Activated CD4-positive, CD25-positive, alpha-beta regulatory T cell (primary cell): ENCODE results near the gene EMC8.
"Not testable (repeated sequence)": the region's sequence is repeated elsewhere in the genome, so short reads cannot be mapped to it uniquely, and the experiment has no call there.

Experiments used
- DNase-seq, 4 experiments: peaks; one replicate each; lab custom pipeline; 2025; lab: John Stamatoyannopoulos, UW

The EMC8 gene

DNA sequence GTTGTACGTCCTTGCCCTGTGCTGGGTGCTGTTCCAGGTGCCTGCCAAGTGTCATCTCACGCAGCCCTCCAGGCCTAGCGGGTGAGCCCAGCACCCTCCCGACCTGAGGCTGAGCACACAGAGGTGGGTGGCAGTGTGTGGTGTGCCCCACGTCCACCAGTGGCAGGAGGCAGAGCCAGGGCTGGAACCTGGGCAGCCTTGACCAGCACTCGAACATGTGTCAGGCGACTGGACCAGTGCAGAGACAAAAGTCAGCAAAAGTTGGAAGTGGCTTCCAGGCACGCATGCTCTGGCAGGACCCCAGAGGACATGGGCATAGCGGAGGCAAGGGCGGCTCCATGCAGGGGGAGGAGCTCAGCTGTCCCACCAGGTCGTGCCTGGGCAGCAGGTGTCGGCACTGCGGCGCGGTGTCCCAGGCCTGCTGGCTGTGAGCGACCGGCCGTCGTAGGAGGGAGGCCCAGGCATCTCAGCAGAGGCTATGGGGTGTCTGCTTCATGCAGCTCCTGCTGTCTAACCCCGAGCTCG is 35.9 kb upstream of the EMC8 start:
- no peak for DNase-seq

DNA sequence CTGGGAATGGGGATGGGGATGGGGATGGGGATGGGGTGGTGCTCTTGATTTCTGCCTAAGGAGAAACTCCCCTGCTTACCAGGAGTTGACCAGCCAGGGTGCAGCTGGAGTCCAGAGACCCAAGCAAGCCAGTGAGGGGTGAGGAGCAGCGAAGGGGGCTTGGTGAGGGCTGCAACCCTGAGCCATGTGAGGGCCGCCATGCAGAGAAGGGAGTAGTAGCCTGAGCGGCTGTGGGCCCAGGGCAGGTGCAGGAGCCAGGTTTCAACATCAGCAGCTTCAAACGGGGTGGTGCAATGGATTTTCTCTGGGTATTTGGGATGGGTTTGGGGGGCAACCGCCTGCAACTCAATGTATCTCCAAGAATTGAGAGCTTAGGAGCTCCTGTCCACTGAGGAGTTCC is 35.4 kb upstream of the EMC8 start:
- DNase-seq: no peak

DNA sequence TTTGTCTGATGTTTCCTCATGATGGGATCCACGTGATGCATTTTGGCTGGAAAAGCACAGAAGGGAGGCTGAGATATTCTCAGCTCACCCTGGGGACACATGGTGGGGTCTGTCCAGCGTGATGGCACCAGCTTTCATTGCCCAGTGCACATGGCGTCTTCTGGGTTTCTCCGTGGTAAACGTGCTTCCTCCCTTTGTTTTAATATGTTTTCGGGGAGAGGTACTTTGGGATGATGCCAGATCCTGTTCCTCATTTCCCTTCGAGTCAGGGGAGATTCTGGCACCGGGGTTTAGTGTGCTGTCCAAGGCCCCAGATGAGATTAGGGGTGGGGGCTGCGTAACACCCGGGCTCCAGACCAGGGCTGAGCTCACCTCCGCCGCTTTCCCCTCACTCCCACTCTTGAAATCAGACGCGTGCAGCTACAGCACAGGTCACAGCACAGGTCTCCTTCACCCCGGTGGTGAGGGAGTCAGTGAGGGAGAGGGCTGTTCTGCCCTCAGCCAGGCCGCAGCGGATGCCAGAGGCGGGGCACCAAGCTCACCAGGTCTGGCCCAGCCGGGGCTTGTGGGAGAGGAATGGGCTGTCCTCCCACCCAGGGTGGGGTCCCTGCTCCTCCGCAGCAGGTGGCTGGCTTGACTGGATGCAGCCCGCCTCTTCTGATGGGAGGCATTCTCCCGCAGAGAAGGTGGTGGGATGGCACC is 34.0 kb upstream of the EMC8 start:
- no peak for DNase-seq

DNA sequence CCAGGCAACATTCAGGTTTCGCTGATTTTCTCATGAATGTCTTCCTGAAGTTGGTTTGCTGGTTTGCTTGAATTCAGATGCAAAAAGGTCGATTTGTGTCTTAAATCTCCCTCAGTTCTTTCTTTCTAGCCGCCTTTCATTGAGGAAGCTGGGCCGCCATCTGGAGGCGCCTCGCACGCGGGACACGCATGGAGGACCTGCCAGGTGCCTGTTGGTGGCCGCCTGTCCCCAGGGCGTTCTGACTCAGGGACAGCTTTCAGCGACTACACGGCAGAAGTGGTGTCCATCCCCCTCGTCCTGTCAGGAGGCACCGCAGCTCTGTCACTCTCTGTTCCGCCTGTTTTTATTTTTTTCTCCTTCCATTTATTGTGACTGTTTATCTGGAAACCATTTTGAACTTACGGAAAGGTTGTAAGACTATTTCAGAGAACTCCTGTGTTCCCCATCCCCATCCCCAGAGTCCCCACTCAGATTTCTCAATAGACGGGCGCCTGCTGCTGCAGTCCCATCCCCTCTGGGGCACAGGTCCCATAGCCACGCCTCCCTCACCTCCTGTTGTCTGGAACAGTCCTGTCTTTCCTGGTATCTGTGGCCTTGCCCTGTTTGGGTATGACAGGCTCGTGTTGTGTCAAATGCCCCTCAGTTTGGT is 33.4 kb upstream of the EMC8 start:
- DNase-seq: no peak

DNA sequence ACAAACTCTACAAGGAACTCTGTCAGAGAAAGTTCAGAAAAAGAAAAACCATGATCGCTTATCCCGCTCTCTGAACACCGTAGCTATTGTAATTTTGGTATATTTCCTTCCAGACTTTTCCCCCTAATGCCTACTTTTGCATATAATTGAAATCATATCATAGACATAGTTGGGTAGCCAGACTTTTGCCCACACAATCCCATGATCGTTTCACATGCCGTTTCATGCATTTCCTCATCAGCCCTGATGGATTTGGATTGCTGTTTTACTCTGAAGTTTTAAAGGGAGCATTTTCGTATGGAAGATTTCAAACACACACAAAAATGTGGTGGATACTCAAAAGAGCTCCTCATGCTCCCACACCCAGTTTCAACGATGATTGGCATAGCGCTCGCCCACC is 31.5 kb upstream of the EMC8 start:
- DNase-seq: no peak

DNA sequence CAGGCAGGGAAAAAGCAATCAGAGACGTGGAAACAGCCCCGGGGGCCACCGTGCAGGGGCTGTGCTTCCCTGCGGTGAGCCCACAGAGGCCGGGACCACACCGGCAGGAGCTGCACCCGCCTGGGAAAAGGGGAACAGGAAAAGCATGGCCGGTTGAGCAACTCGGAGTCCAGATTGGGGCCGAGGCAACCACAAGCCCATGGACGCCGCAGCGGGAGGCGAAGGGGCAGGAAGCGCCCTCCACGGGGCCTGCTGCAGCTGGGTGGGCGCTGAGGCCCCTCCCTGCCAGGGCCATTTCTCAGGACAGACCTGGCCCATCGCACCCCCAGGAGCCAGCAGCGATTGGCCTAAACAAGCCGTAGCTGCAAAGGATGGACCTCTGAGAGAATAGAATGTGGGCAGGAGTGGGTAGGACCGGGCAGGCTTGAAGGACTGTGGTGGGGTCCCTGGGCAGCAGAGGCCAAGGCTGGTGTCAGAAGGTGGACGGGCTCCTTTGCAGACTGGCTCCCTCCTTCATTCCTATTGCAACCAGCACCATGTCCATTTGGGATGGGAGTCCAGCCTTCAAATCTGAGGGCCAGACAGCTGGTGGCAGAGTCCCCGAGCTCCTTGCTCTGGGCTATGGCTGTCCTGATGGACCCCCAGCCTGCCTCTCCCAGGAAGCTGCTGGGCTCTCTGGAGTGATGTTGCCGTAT is 30.6 kb upstream of the EMC8 start:
- DNase-seq: no peak

DNA sequence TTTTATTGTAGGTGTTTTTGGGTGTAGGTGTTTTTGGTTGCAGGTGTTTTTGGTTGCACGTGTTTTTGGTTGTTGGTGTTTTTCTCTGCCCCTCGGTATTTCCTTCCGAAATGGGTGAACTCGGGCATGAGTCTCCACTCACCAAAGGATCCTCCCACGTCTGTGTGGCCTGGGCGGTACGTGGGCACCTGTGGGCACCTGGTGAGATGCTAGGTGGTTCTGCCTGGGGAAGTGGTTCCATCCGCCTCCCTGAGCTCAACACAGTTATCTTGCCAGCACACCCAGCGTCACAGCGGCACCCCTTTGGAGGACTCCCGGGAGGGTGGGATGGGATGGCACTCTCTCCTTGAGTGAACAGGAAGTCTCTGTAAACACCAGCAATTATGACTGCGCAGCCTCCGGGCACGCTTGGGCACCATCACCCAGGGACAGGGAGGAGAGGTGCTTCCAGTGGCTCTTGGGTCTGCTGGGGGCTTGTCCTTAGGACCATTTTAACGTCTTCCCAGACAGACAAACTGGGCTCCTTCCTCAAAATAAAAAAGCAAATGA is 29.9 kb upstream of the EMC8 start:
- DNase-seq: no peak

DNA sequence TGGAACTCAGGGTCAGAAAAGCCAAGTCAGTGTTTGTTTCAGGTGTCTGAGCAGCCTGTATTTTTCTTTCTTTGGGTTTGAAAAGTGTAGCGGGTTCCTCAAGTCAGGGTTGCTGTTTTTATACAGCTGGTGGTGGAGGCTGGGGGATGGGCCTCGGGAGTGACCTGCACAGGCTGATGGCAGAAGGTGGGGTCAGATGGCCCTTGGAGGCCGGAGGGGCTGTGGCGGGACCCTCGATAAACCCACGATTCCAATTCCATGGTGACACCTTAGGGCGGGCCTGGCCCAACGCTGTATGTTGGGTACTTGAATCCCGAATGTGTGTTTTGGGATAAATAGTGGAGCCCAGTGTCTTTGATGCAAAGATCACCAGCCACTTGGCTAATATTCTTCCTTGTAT is 28.8 kb upstream of the EMC8 start:
- no peak for DNase-seq

DNA sequence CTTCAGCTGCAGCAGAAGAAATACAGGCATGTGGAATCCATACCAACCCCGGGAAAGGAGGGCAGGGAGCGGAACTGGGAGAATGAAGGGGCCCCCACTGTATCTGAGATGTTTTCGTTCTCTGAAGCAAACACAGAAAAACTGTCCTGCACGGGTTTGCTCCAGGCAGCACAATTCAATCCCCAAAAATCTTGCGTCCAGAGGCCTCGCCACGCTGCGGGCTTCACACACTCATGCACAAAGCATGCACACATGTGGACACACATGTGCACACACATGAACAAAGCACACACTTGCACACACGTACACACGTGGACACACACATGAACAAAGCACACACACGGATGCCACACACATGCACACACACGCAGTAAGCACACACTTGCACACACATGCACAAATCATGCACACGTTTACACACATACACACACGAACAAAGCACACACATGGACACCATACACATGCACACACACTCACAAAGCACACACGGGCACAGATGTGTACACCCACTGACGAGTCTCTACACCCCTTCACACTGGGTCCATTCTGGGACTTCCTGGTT is 27.4 kb upstream of the EMC8 start:
- DNase-seq: no peak

DNA sequence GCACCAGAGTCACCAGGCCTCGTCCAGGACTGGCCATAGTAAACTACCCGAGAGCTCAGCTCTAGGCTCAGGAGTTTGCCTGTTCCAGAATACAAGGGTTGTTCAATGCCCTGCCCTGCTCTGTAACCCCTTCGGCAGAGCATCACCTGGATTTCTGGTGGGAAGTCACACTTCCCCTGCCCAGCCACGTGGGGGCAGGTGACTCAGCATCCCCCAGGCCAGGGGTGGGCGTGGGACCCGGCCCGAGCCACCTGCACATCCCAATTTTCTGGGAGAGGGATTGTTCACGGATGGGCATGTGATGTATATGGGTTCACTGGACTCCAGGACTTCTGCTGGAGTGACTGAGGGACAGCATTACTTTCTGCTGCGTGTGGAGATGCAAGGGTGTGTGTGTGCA is 26.0 kb upstream of the EMC8 start:
- no peak for DNase-seq

DNA sequence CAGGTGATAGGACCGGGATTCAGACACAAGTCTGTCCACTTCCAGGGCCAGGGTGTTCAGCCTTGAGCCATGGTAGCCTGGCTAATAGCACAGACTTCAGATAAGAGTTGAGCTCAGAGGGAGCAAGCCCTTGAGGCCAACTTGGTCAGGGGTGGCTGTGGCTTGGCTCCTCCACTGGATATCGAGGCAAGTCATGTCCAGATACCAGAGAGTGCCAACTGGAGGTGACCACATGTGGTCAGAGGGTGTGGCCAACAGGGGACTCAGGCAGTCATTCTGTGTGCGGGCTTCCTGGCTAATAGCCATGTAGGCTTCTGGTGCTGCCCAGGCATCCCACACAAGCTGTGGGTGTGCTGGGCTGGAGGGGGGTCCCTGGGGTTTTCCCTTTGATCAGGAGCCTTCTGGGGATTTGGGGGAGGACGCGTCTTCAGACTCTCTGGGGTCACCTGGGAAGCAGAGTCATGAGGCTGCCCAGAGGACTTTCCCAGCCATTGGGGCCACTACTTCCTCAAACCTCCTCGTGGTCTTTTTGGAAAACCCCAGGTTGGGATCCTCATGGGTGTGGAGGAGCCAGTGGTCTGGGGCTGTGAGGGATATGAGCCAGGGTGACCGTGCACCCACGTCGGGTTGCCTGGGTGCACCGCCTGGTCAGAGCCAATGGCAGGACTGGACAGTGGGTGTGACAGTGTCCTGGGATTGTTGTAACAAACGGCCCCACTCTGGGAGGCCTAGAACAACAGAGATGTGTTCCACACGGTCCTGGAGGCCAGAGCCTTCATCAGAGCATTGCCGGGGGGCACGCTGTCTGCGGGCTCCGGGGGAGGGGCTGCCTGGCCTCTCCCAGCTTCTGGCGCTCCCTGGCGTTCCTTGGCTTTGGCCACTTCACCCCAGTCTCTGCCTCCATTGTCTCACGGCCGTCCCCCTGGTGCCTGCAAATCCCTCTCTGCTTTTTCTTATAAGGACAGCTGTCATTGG is 25.1 kb upstream of the EMC8 start:
- no peak for DNase-seq

DNA sequence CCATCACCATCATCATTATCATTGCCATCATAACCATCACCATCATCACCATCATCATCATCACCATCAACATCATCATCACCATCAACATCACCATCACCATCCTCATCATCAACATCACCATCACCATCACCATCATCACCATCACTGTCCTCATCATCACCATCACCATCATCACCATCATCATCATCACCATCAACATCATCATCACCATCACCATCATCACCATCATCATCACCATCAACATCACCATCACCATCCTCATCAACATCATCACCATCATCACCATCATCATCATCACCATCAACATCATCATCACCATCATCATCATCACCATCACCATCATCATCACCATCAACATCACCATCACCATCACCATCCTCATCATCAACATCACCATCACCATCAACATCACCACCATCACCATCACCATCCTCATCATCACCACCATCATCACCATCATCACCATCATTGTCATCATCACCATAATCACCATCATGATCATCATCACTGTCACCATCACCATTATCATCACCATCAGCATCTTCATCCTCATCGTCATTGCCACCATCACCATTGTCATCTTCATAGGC is 24.1 kb upstream of the EMC8 start:
- DNase-seq: no peak

DNA sequence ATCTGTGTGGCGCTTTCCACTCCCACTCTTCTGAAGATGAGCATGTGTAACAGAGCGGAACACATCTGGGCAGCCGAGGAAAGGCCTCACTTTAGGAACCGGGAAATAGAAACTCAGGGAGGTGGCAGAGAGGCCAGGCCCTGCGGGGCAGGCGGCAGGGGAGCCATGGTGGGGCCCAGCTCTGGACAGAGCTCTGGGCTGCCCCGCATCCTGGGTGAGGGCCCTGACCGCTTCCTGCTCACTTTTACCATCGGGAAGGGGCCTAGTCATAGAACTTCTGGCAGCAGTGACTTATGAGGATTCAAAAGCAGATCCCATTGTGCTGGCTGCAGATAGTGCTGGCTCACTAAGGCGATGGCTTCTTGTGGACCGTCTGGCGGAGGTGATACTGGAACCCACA is 22.8 kb upstream of the EMC8 start:
- no peak for DNase-seq

DNA sequence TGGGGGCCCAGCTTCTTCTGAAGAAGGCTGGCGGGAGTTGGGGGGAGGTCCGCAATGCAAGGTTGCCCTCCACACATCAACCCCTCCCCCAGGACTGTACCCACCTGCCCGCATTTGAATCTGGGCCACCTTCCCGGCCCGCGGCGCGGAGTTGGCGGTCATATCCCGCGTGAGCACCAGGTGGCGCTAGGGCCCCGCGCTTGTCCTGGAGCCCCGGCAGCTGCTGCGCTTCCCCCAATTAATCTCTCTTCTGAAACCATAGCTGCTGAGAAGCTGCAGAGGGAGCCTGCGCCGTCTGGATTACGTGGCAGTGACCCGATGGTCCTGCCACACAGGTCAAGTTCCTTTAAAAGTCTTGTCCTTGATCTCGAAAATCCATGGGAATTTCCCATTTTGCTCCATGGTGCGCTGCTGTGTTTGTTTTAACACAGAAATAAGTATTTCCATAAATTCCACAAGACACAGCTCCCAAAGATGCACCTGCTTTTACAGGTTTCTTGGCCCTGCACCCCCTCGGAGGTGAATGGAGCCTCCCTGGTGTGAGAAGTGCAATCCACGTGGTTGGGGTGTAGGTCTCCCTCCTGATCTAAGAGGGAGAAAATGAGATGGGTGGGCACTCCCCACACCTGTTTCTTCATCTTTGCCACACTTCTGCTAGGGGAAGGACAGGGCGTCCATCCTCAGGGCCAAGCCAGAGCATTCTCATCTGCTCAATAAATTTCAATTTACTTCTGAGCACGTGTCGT is 22.2 kb upstream of the EMC8 start:
- peak; percentile 49 to 75 (median 60) for DNase-seq

DNA sequence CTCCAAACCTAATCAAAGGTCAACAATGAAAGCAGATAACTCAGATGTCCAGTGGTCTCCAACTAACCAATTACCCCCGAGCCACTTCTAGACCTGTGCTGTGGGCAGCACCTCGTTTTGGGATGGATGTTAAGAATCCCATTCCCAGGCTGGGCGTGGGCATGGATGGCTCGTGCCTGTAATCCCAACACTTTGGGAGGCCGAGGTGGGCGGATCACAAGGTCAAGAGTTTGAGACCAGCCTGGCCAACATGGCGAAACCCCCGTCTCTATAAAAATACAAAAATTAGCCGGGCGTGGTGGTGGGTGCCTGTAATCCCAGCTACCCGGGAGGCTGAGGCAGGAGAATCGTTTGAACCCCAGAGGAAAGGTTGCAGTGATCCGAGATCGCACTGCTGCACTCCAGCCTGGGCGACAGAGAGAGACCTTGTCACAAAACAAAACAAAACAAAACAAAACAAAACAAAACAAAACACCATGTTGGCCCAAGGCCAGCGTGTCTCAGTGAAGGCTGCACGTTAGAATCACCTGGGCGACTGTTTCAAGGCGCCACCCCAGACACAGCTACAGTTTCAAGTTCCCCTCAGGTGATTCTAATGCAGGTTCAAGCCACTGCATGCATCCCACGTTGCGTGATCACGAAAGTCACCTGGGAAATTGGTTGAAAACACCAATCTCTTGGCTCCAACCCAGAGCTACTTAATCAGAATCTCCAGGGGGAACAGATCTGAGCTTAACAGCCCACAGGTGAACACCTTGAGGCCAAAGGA is 21.4 kb upstream of the EMC8 start:
- no peak for DNase-seq

DNA sequence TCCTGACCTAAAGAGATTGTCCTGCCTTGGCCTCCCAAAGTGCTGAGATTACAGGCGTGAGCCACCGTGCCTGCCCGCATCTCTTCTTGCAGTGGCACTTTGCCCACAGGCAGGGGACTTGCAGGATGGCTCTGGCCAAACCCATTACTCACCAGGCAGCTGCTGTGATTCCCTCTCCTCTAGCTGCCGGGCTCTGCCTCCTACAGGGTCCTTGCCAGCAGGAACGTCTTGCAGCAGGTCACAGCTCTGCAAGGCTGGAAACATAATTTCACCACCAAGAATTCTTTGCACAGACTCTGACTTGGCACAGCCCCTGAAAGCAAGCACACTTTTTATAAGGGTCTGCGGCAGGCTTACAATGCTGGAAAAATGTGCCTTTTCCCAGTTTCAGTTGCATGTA is 20.4 kb upstream of the EMC8 start:
- DNase-seq: no peak

DNA sequence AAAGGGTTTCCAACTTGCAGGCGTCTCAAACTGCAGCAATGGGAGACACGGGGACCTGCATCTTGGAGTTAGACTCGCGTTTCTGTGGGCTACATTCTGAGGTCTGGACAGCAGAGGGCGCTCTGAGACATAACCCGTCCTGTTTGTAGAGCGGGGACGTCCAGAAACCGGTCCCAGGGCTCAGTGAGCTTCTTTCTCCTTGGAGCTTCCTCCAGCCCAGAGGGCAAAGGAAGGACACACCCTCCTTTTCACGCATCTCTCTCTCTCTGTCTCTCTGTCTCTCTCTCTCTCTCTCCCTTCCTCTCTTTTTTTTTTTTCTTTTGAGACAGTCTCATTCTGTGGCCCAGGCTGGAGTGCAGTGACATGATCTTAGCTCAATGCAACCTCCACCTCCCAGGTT is 19.9 kb upstream of the EMC8 start:
- DNase-seq: peak; percentile 55 to 83 (median 66)

DNA sequence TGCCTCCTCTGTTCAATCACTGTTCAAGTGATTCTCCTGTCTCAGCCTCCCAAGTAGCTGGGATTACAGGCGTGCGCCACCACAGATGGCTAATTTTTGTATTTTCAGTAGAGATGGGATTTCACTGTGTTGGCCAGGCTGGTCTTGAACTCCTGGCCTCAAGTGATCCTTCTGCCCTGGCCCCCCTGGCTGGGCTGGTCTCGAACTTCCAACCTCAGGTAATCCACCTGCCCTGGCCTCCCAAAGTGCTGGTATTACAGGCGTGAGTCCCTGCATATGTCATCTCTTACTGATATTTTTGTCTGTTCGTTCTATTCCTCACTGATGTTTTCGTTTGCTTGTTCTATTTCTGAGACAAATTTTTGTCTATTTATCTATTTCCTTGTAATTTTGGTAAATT is 17.9 kb upstream of the EMC8 start:
- not testable (repeated sequence) for DNase-seq

DNA sequence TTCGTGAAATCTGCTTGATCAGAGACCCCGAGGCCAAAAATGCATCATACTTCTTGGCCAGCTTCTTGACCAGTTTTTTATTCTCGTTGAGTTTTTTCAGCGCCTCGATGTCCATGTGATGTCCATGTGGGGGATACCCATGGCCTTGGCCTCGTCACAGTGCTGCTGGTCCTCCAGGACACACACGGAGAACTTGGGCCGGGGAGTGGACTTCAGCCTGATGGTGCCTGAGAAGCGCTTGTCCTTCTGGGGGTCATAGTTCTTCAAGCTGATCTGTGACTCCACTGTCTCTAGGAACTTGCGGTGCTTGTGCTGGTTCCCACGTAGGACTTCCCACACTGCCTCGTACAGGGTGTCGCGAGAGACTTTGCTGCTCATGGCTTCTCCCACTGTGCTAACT is 16.8 kb upstream of the EMC8 start:
- no peak for DNase-seq
